DOHH2 (cell line): ENCODE data around the gene C10orf105.
A peak's percentile ranks its signal among the peaks of the same experiment; 100 is the strongest.

Source experiments
- H3F3A ChIP-seq: fragments of 200-600 bp; sonication (generic), shearing (Covaris generic); 2 replicates; pipeline ENCODE4 v1.6.0; 2016; ENCODE audit warnings: antibody characterized with exemption, mild to moderate bottlenecking; ENCODE audit not compliant: control insufficient read depth, insufficient read depth
- H3K27ac ChIP-seq: fragments of 200-600 bp; sonication (generic); 2 replicates; pipeline ENCODE4 v1.5.1; 2014; ENCODE audit warnings: low read depth, mild to moderate bottlenecking, low read length, moderate library complexity
- H3K27me3 ChIP-seq: fragments of 200-600 bp; sonication (generic); 2 replicates; pipeline ENCODE4 v1.6.1; 2014; ENCODE audit warnings: mild to moderate bottlenecking, low read length, mixed read lengths; ENCODE audit not compliant: control insufficient read depth
- H3K36me3 ChIP-seq: fragments of 200-600 bp; sonication (generic); 2 replicates; pipeline ENCODE4 v1.6.1; 2014; ENCODE audit warnings: mild to moderate bottlenecking, low read length, moderate library complexity, mixed read lengths; ENCODE audit not compliant: control insufficient read depth
- H3K4me1 ChIP-seq: fragments of 200-600 bp; sonication (generic); 2 replicates; pipeline ENCODE4 v1.6.1; 2014; ENCODE audit warnings: mild to moderate bottlenecking, low read length, mixed read lengths; ENCODE audit not compliant: control insufficient read depth
- H3K4me2 ChIP-seq: fragments of 200-600 bp; sonication (generic); 2 replicates; pipeline ENCODE4 v1.6.0; 2014; ENCODE audit warnings: mild to moderate bottlenecking, low read length, moderate library complexity
- H3K4me3 ChIP-seq: fragments of 200-600 bp; sonication (generic); 2 replicates; pipeline ENCODE4 v1.5.1; 2014; ENCODE audit warnings: mild to moderate bottlenecking, low read length, mixed read lengths
- H3K79me2 ChIP-seq: fragments of 200-600 bp; sonication (generic); 2 replicates; pipeline ENCODE4 v1.6.1; 2014; ENCODE audit warnings: mild to moderate bottlenecking, low read length, mixed read lengths; ENCODE audit not compliant: control insufficient read depth
- H3K9me2 ChIP-seq: fragments of 200-600 bp; sonication (generic); replicated peaks from 2 replicates; pipeline ENCODE4 v1.6.1; 2014; ENCODE audit warnings: mild to moderate bottlenecking, low read length, mixed read lengths; ENCODE audit not compliant: control insufficient read depth
- H3K9me3 ChIP-seq: fragments of 200-600 bp; sonication (generic); 2 replicates; pipeline ENCODE4 v1.6.1; 2014; ENCODE audit warnings: antibody characterized with exemption, low read length, mixed read lengths; ENCODE audit not compliant: control insufficient read depth, insufficient read depth
- H4K20me1 ChIP-seq: fragments of 200-600 bp; sonication (generic); 2 replicates; pipeline ENCODE4 v1.6.0; 2014; ENCODE audit warnings: low read depth, mild to moderate bottlenecking, antibody characterized with exemption, low read length, moderate library complexity; ENCODE audit not compliant: control insufficient read depth, insufficient read depth
- CTCF ChIP-seq: fragments of 200-600 bp; sonication (generic); IDR thresholded peaks from one replicate; pipeline ENCODE4 v1.5.1; 2014; ENCODE audit warnings: antibody characterized with exemption, mild to moderate bottlenecking, low read depth, low read length; ENCODE audit not compliant: poor library complexity, severe bottlenecking
- EZH2phosphoT487 ChIP-seq: fragments of 200-600 bp; sonication (generic); IDR thresholded peaks from 2 replicates; pipeline ENCODE4 v1.6.1; 2017; ENCODE audit warnings: borderline replicate concordance, mild to moderate bottlenecking, antibody characterized with exemption, low read length, moderate library complexity, mixed read lengths

Gene C10orf105

GRCh38 chr10:71747551-71748523 is 28.3 kb upstream of the C10orf105 start:
- Histone ChIP-seq H4K20me1 (0 out of 2 replicates have a peak, but pooled peaks cover 3% of the 10 kb centered on the region), H3K27ac (no peak overlapping the region), H3K36me3 (no peaks in the 10 kb centered on the region), H3K79me2 (no peaks in the 10 kb centered on the region), H3F3A (no peaks in the 10 kb centered on the region), H3K27me3 (peaks cover 23% of the 10 kb centered on the region), H3K4me2 (peak overlapping the region; percentile 54), H3K9me2 (no peaks in the 10 kb centered on the region), H3K4me1 (peaks cover 21% of the 10 kb centered on the region), H3K4me3 (no peak overlapping the region), H3K9me3 (no peaks in the 10 kb centered on the region)
- no peak for TF ChIP-seq EZH2phosphoT487
- TF ChIP-seq CTCF = no peak

GRCh38 chr10:71747039-71747531 is 27.5 kb upstream of the C10orf105 start:
- Histone ChIP-seq H3K4me1 (peaks cover 21% of the 10 kb centered on the region), H3K9me3 (no peaks in the 10 kb centered on the region), H3K79me2 (no peaks in the 10 kb centered on the region), H3K4me2 (no peak overlapping the region), H3K36me3 (no peaks in the 10 kb centered on the region), H3K9me2 (no peaks in the 10 kb centered on the region), H3K4me3 (no peak overlapping the region), H4K20me1 (0 out of 2 replicates have a peak, but pooled peaks cover 3% of the 10 kb centered on the region), H3K27me3 (peaks cover 16% of the 10 kb centered on the region), H3K27ac (no peak overlapping the region), H3F3A (no peaks in the 10 kb centered on the region)
- no peak for TF ChIP-seq CTCF

- Histone ChIP-seq H3K27ac (no peak overlapping the region), H3K36me3 (no peaks in the 10 kb centered on the region), H3K4me1 (peaks cover 21% of the 10 kb centered on the region), H3K27me3 (peaks cover 11% of the 10 kb centered on the region), H3K4me2 (no peak overlapping the region), H3K9me2 (no peaks in the 10 kb centered on the region), H4K20me1 (0 out of 2 replicates have a peak, but pooled peaks cover 3% of the 10 kb centered on the region), H3K9me3 (no peaks in the 10 kb centered on the region), H3F3A (no peaks in the 10 kb centered on the region), H3K4me3 (no peak overlapping the region), H3K79me2 (no peaks in the 10 kb centered on the region)
- no peak for TF ChIP-seq CTCF
- no peak for TF ChIP-seq EZH2phosphoT487
These were observed 26.9 kb upstream of the C10orf105 start for GRCh38 chr10:71746344-71747037.
